Tibial nerve (tissue), 4 donors: ENCODE results near the gene LTC4S.

Experiments
- CTCF ChIP-seq, 5 experiments: fragments of 200-600 bp in 3 of 5; fragments of 450-650 bp in 2 of 5; sonication (generic) in 3 of 5; IDR thresholded peaks; one replicate each; pipeline ENCODE4 v1.5.1; 2016 to 2019; ENCODE audit warnings: antibody characterized with exemption in 5 of 5, mild to moderate bottlenecking in 3 of 5, moderate library complexity in 2 of 5
- EP300 ChIP-seq, 2 donors: sonication (generic); formaldehyde crosslinking; IDR thresholded peaks; one replicate each; pipeline ENCODE4 v1.6.1; 2017; ENCODE audit warnings: antibody characterized with exemption in 2 of 2, mild to moderate bottlenecking in 1 of 2
- POLR2A ChIP-seq, 2 donors: fragments of 450-650 bp; IDR thresholded peaks; one replicate each; pipeline ENCODE4 v1.6.1; 2017; ENCODE audit warnings: antibody characterized with exemption in 2 of 2, mild to moderate bottlenecking in 2 of 2, moderate library complexity in 2 of 2

GRCh38 chr5:179797741-179798140 lies 4.0 kb downstream of the LTC4S start:
- TF ChIP-seq CTCF (IDR thresholded peaks at IDR 0.05) (no peak), EP300 (IDR thresholded peaks at IDR 0.05) (no peak), POLR2A (IDR thresholded peaks at IDR 0.05) (no peak)
